Measurements from ENCODE around the gene OR11H7. TPM values are rescaled to one million over a fixed set of nuclear protein-coding genes. Genes with fewer than 3 reads are reported as not detected.

Gene OR11H7
- total and polyA plus RNA-seq, 2 of the 4 experiments (the other 2 are of a cell fraction), result not detected

GRCh38 chr14:20191396-20191795, 37.4 kb upstream of the OR11H7 start:
- no peak for ATAC-seq (ENCODE audit: low read depth)
- Histone ChIP-seq H2AFZ (replicated peaks; ENCODE audit: low read length, poor library complexity) (no peak overlapping the region), H3K4ac (ENCODE audit: low read depth, low read length) (no peak overlapping the region), H2BK5ac (ENCODE audit: low read depth, low read length, poor library complexity, severe bottlenecking) (no peak overlapping the region), H4K20me1 (ENCODE audit: insufficient read depth, low read length) (no peaks in the 10 kb centered on the region), H3K18ac (ENCODE audit: low read depth, low read length) (no peak overlapping the region), H4K91ac (ENCODE audit: insufficient read depth, low read depth, low read length) (no peak overlapping the region), H3K9me1 (ENCODE audit: insufficient read depth, low read length) (no peaks in the 10 kb centered on the region), H3K9me3 (ENCODE audit: control insufficient read depth, insufficient read depth, low read length) (peaks cover 5% of the 10 kb centered on the region; the same call in 1 of the 2 replicates), H2BK15ac (ENCODE audit: low read depth, low read length) (no peak overlapping the region), H3K23ac (ENCODE audit: low read depth, low read length) (no peak overlapping the region), H3K14ac (replicated peaks; ENCODE audit: low read depth, low read length) (no peak overlapping the region), H3K36me3 (ENCODE audit: control insufficient read depth, insufficient read depth, low read length) (no peaks in the 10 kb centered on the region), H3K4me1 (ENCODE audit: control insufficient read depth, insufficient read depth, low read length) (no peaks in the 10 kb centered on the region), H3K27me3 (ENCODE audit: control insufficient read depth, insufficient read depth, low read length) (no peaks in the 10 kb centered on the region), H3K4me3 (ENCODE audit: insufficient read depth, low read depth, low read length) (no peak overlapping the region), H4K5ac (ENCODE audit: low read depth, low read length) (no peak overlapping the region), H3K27ac (ENCODE audit: insufficient read depth, low read length) (no peak overlapping the region), H3K56ac (ENCODE audit: extremely low read depth, insufficient read depth, low read length) (no peak overlapping the region), H2BK20ac (ENCODE audit: low read depth, low read length) (no peak overlapping the region), H2BK120ac (ENCODE audit: low read depth, low read length) (no peak overlapping the region), H3K79me1 (ENCODE audit: low read depth in 1 of 2, low read length in 2 of 2) (no peaks in the 10 kb centered on the region), H4K8ac (ENCODE audit: low read depth in 2 of 2, low read length in 2 of 2) (no peak overlapping the region), H3K4me2 (ENCODE audit: low read depth, low read length) (no peak overlapping the region), H2AK5ac (ENCODE audit: low read depth, low read length) (no peak overlapping the region), H2AK9ac (replicated peaks; ENCODE audit: low read depth, low read length, poor library complexity) (no peak overlapping the region), H3K9ac (ENCODE audit: low read depth, low read length) (no peak overlapping the region)
- no TSS peak for BruUV-seq (replicated peaks)
- intact Hi-C loops (cut with micrococcal nuclease), result no loop called here
- POLR2A ChIA-PET (ENCODE audit: unreplicated experiment), result no interaction called here
- CTCF ChIA-PET, result no interaction called here
- no peak for DNase-seq
- WGBS, 2 experiments (ENCODE audit: extremely low coverage in 2 of 2, insufficient read length in 1 of 2), result no CpG with 5 or more reads among the region's 3 CpGs
- TF ChIP-seq, protein P1, sequence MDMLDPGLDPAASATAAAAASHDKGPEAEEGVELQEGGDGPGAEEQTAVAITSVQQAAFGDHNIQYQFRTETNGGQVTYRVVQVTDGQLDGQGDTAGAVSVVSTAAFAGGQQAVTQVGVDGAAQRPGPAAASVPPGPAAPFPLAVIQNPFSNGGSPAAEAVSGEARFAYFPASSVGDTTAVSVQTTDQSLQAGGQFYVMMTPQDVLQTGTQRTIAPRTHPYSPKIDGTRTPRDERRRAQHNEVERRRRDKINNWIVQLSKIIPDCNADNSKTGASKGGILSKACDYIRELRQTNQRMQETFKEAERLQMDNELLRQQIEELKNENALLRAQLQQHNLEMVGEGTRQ (IDR thresholded peaks at IDR 0.05; ENCODE audit: low read depth, low read length), result no peak
- TF ChIP-seq POLR2A (IDR thresholded peaks at IDR 0.05; ENCODE audit: low read depth, low read length), result no peak
- no peak for TF ChIP-seq RCOR1 (IDR thresholded peaks at IDR 0.05; ENCODE audit: insufficient replicate concordance, low read length)
- TF ChIP-seq ELK1 (IDR thresholded peaks at IDR 0.05; ENCODE audit: borderline replicate concordance, low read depth, low read length), result no peak
- TF ChIP-seq CEBPB (IDR thresholded peaks at IDR 0.05; ENCODE audit: low read depth, low read length), result no peak
- no peak for TF ChIP-seq MAZ (IDR thresholded peaks at IDR 0.05; ENCODE audit: borderline replicate concordance, low read depth, low read length)
- no peak for TF ChIP-seq RAD21 (IDR thresholded peaks at IDR 0.05; ENCODE audit: low read length)
- TF ChIP-seq SMC3 (IDR thresholded peaks at IDR 0.05; ENCODE audit: low read depth, low read length), result no peak
- no peak for TF ChIP-seq MXI1 (IDR thresholded peaks at IDR 0.05; ENCODE audit: borderline replicate concordance, low read depth, low read length)
- TF ChIP-seq BHLHE40 (IDR thresholded peaks at IDR 0.05; ENCODE audit: low read depth, low read length), result no peak
- TF ChIP-seq MAFK (IDR thresholded peaks at IDR 0.05; ENCODE audit: low read depth, low read length), result no peak
- no peak for TF ChIP-seq CHD1 (IDR thresholded peaks at IDR 0.05; ENCODE audit: low read depth, low read length)
- dilution Hi-C loops (cut with HindIII; ENCODE audit: low sequenced_read_pairs, unreplicated experiment), result no loop called here
- in situ Hi-C loops (cut with MboI; ENCODE audit: low sequenced_read_pairs), result no loop called here
